GM23338 (cell line): Measurements from ENCODE around the gene IL1R1. TPM values are rescaled to one million over a fixed set of nuclear protein-coding genes. Genes with fewer than 3 reads are reported as not detected.

Source experiments
- ATAC-seq: fragments of 200-7000 bp; cut with Tn5 transposase; 3 replicates; pipeline ENCODE4 v1.9.1; 2020
- DNase-seq: peaks from one replicate; pipeline ENCODE4 v3.0.0-alpha.2; 2015; ENCODE audit warnings: low spot score
- H2AFZ ChIP-seq: fragments of 200-600 bp; sonication (generic); 2 replicates; pipeline ENCODE4 v1.8.0; 2016; ENCODE audit warnings: antibody characterized with exemption, mild to moderate bottlenecking, moderate library complexity
- H3F3A ChIP-seq: fragments of 200-600 bp; sonication (generic); replicated peaks from 2 replicates; pipeline ENCODE4 v1.8.0; 2017; ENCODE audit warnings: antibody characterized with exemption, mixed run types, low read depth
- H3K27ac ChIP-seq: fragments of 200-600 bp; sonication (generic); 2 replicates; pipeline ENCODE4 v1.6.1; 2016; ENCODE audit warnings: low read depth
- H3K27me3 ChIP-seq: fragments of 200-600 bp; sonication (generic); 2 replicates; pipeline ENCODE4 v1.8.0; 2016; ENCODE audit warnings: mild to moderate bottlenecking, mixed run types, moderate library complexity; ENCODE audit not compliant: insufficient read depth
- H3K36me3 ChIP-seq: fragments of 200-600 bp; sonication (generic); 2 replicates; pipeline ENCODE4 v1.8.0; 2016; ENCODE audit warnings: mild to moderate bottlenecking; ENCODE audit not compliant: insufficient read depth
- H3K4me1 ChIP-seq: fragments of 200-600 bp; sonication (generic); 2 replicates; pipeline ENCODE4 v1.8.0; 2016; ENCODE audit warnings: mild to moderate bottlenecking, moderate library complexity; ENCODE audit not compliant: insufficient read depth
- H3K4me2 ChIP-seq: fragments of 200-600 bp; sonication (generic); 2 replicates; pipeline ENCODE4 v1.7.1; 2017; ENCODE audit warnings: mixed run types
- H3K4me3 ChIP-seq: fragments of 200-600 bp; sonication (generic); 2 replicates; pipeline ENCODE4 v1.6.1; 2016; ENCODE audit warnings: mixed run types
- H3K79me2 ChIP-seq: fragments of 200-600 bp; sonication (generic); replicated peaks from 2 replicates; pipeline ENCODE4 v1.8.0; 2017; ENCODE audit warnings: mild to moderate bottlenecking; ENCODE audit not compliant: insufficient read depth
- H3K9me2 ChIP-seq: fragments of 200-600 bp; sonication (generic); 2 replicates; pipeline ENCODE4 v1.8.0; 2017; ENCODE audit not compliant: insufficient read depth
- H4K20me1 ChIP-seq: fragments of 200-600 bp; sonication (generic); replicated peaks from 2 replicates; pipeline ENCODE4 v1.8.0; 2017; ENCODE audit warnings: mild to moderate bottlenecking; ENCODE audit not compliant: insufficient read depth
- H3K27ac Mint-ChIP-seq: 2 replicates; pipeline ENCODE4 v1.8.0; 2020; ENCODE audit warnings: inconsistent platforms, mild to moderate bottlenecking, moderate library complexity, mixed read lengths
- H3K27me3 Mint-ChIP-seq: 3 replicates; pipeline ENCODE4 v1.8.0; 2022; ENCODE audit warnings: low read depth, mild to moderate bottlenecking, moderate library complexity, mixed read lengths, inconsistent platforms; ENCODE audit not compliant: insufficient read depth, poor library complexity
- H3K36me3 Mint-ChIP-seq: 3 replicates; pipeline ENCODE4 v1.8.0; 2021; ENCODE audit warnings: low read depth, mild to moderate bottlenecking, inconsistent platforms, moderate library complexity, mixed read lengths
- H3K4me1 Mint-ChIP-seq: 3 replicates; pipeline ENCODE4 v1.8.0; 2020; ENCODE audit warnings: mild to moderate bottlenecking, inconsistent platforms, mixed read lengths
- H3K4me3 Mint-ChIP-seq: 3 replicates; pipeline ENCODE4 v1.8.0; 2021; ENCODE audit warnings: moderate library complexity, mild to moderate bottlenecking, inconsistent platforms, mixed read lengths
- H3K9me3 Mint-ChIP-seq: 3 replicates; pipeline ENCODE4 v1.8.0; 2020; ENCODE audit warnings: moderate library complexity, mild to moderate bottlenecking, inconsistent platforms, mixed read lengths
- CREB1 ChIP-seq: fragments of 250-450 bp; sonication (Bioruptor Pico); IDR thresholded peaks from 2 replicates; pipeline ENCODE4 v1.5.0; 2020; ENCODE audit warnings: low read depth, mild to moderate bottlenecking, moderate library complexity
- EZH2 ChIP-seq: fragments of 200-600 bp; sonication (generic); IDR thresholded peaks from one replicate; pipeline ENCODE4 v1.8.0; 2017; ENCODE audit warnings: antibody characterized with exemption, mild to moderate bottlenecking, low read depth; ENCODE audit not compliant: unreplicated experiment
- EZH2phosphoT487 ChIP-seq: fragments of 200-600 bp; sonication (generic); IDR thresholded peaks from one replicate; pipeline ENCODE4 v1.8.1; 2018; ENCODE audit warnings: antibody characterized with exemption; ENCODE audit not compliant: unreplicated experiment
- JUNB ChIP-seq: IDR thresholded peaks from one replicate; pipeline ENCODE4 v1.6.1; 2016; ENCODE audit warnings: antibody characterized with exemption; ENCODE audit not compliant: unreplicated experiment
- NANOG ChIP-seq: IDR thresholded peaks from 2 replicates; pipeline ENCODE4 v1.6.1; 2016; ENCODE audit warnings: antibody characterized with exemption, borderline replicate concordance
- POLR2AphosphoS5 ChIP-seq: IDR thresholded peaks from 2 replicates; pipeline ENCODE4 v1.6.1; 2016; ENCODE audit warnings: antibody characterized with exemption, low read depth
- STAT1 ChIP-seq: IDR thresholded peaks from one replicate; pipeline ENCODE4 v1.6.1; 2016; ENCODE audit warnings: antibody characterized with exemption; ENCODE audit not compliant: unreplicated experiment
- ZNF114 ChIP-seq: fragments of 250-450 bp; sonication (Bioruptor Pico); IDR thresholded peaks from 2 replicates; pipeline ENCODE4 v1.5.0; 2020; ENCODE audit warnings: mild to moderate bottlenecking, moderate library complexity
- ZNF331 ChIP-seq: fragments of 250-450 bp; sonication (Bioruptor Pico); IDR thresholded peaks from 2 replicates; pipeline ENCODE4 v1.5.0; 2020; ENCODE audit warnings: low read depth, mild to moderate bottlenecking, moderate library complexity
- polyA plus RNA-seq: library from polyadenylated mRNA; unstranded; fragments of >200 nt; fragmentation: Nextera tagmentation; extraction: Ambion mirVana; gene quantifications from 2 replicates; pipeline ENCODE4 v1.2.1, GENCODE V29; 2016
- total RNA-seq: library from RNA; depleted of rRNA; stranded (reverse); fragments of >200 nt; shearing (Covaris generic); gene quantifications from 2 replicates; pipeline ENCODE4 v1.2.3, GENCODE V29; 2014
- TF ChIP-seq, protein P1 (sequence below): IDR thresholded peaks from one replicate; pipeline ENCODE4 v1.6.1; 2018; ENCODE audit warnings: antibody characterized with exemption; ENCODE audit not compliant: unreplicated experiment
- TF ChIP-seq, protein P2 (sequence below): IDR thresholded peaks from 2 replicates; pipeline ENCODE4 v1.6.1; 2016; ENCODE audit warnings: antibody characterized with exemption
- TF ChIP-seq, protein P3 (sequence below): fragments of 250-450 bp; sonication (Bioruptor Pico); IDR thresholded peaks from 2 replicates; pipeline ENCODE4 v1.5.0; 2020; ENCODE audit warnings: mild to moderate bottlenecking, moderate library complexity
- TF ChIP-seq, protein P4 (sequence below), 2 experiments: fragments of 200-600 bp in 1 of 2; sonication (generic) in 1 of 2; conservative IDR thresholded peaks; 2 replicates each; pipeline versions ENCODE4 v1.5.1 to v1.6.1; 2016 to 2017; ENCODE audit warnings: antibody characterized with exemption in 2 of 2, low read depth in 2 of 2, mild to moderate bottlenecking in 2 of 2, moderate library complexity in 1 of 2

IL1R1 gene
- total and polyA plus RNA-seq, 2 experiments from 2014 or later = 0.17 TPM; not detected in 1

DNA sequence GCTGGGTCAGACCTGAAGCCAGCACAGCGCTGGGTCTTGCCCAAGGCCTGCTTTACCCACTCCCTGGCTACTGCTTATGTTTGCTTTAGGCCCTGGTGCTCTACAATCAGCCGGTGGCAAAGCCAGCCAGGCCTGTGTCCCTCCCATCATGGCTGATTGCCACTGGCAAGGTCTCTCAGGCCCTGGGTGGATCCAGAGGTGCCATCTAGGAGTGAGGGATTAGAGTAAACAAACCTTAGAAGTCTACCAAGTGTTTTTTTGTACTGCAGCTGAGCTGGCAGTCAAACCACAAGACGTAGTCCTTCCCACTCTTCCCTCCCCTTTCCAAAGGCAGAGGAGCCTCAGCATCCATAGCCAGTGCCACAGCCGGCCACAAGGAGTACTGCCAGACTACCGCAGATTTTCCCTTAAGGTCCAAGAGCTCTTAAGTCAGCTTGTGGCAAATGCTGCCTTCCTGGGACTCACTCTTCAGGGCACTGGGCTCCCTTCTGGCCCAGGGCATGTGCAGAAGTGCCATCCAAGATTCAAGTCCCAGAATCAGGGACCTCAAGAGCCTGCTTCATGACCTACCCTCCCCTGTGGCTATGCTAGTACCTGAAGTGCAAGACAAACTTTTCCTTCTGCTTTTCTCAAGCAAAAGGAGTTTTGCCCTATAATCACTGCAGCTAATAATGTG lies 64.3 kb downstream of the IL1R1 start:
- H4K20me1 ChIP-seq = no peaks in the 10 kb centered on the region
- H3K4me3 ChIP-seq = no peak overlapping the region
- H3K79me2 ChIP-seq = no peaks in the 10 kb centered on the region
- H3K27ac Mint-ChIP-seq = no peak overlapping the region
- no peak overlapping the region for H3K4me2 ChIP-seq
- ATAC-seq (no peak), DNase-seq (peak; percentile 18)
- no peak overlapping the region for H3K27ac ChIP-seq
- no peaks in the 10 kb centered on the region for H3K27me3 ChIP-seq
- no peaks in the 10 kb centered on the region; the same call in 1 of the 2 replicates for H3K9me2 ChIP-seq
- H2AFZ ChIP-seq = no peak overlapping the region; the same call in 1 of the 2 replicates
- TF ChIP-seq EZH2phosphoT487 = no peak
- no peak for TF ChIP-seq ZNF331 (CRISPR knock-in tag)
- TF ChIP-seq, protein P1, sequence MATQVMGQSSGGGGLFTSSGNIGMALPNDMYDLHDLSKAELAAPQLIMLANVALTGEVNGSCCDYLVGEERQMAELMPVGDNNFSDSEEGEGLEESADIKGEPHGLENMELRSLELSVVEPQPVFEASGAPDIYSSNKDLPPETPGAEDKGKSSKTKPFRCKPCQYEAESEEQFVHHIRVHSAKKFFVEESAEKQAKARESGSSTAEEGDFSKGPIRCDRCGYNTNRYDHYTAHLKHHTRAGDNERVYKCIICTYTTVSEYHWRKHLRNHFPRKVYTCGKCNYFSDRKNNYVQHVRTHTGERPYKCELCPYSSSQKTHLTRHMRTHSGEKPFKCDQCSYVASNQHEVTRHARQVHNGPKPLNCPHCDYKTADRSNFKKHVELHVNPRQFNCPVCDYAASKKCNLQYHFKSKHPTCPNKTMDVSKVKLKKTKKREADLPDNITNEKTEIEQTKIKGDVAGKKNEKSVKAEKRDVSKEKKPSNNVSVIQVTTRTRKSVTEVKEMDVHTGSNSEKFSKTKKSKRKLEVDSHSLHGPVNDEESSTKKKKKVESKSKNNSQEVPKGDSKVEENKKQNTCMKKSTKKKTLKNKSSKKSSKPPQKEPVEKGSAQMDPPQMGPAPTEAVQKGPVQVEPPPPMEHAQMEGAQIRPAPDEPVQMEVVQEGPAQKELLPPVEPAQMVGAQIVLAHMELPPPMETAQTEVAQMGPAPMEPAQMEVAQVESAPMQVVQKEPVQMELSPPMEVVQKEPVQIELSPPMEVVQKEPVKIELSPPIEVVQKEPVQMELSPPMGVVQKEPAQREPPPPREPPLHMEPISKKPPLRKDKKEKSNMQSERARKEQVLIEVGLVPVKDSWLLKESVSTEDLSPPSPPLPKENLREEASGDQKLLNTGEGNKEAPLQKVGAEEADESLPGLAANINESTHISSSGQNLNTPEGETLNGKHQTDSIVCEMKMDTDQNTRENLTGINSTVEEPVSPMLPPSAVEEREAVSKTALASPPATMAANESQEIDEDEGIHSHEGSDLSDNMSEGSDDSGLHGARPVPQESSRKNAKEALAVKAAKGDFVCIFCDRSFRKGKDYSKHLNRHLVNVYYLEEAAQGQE = no peak
- TF ChIP-seq POLR2AphosphoS5 = no peak
- TF ChIP-seq, protein P2, sequence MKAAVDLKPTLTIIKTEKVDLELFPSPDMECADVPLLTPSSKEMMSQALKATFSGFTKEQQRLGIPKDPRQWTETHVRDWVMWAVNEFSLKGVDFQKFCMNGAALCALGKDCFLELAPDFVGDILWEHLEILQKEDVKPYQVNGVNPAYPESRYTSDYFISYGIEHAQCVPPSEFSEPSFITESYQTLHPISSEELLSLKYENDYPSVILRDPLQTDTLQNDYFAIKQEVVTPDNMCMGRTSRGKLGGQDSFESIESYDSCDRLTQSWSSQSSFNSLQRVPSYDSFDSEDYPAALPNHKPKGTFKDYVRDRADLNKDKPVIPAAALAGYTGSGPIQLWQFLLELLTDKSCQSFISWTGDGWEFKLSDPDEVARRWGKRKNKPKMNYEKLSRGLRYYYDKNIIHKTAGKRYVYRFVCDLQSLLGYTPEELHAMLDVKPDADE = no peak
- TF ChIP-seq NANOG = no peak
- TF ChIP-seq CREB1 (CRISPR knock-in tag) = no peak
- no peak for TF ChIP-seq ZNF114 (CRISPR knock-in tag)
- TF ChIP-seq, protein P3, sequence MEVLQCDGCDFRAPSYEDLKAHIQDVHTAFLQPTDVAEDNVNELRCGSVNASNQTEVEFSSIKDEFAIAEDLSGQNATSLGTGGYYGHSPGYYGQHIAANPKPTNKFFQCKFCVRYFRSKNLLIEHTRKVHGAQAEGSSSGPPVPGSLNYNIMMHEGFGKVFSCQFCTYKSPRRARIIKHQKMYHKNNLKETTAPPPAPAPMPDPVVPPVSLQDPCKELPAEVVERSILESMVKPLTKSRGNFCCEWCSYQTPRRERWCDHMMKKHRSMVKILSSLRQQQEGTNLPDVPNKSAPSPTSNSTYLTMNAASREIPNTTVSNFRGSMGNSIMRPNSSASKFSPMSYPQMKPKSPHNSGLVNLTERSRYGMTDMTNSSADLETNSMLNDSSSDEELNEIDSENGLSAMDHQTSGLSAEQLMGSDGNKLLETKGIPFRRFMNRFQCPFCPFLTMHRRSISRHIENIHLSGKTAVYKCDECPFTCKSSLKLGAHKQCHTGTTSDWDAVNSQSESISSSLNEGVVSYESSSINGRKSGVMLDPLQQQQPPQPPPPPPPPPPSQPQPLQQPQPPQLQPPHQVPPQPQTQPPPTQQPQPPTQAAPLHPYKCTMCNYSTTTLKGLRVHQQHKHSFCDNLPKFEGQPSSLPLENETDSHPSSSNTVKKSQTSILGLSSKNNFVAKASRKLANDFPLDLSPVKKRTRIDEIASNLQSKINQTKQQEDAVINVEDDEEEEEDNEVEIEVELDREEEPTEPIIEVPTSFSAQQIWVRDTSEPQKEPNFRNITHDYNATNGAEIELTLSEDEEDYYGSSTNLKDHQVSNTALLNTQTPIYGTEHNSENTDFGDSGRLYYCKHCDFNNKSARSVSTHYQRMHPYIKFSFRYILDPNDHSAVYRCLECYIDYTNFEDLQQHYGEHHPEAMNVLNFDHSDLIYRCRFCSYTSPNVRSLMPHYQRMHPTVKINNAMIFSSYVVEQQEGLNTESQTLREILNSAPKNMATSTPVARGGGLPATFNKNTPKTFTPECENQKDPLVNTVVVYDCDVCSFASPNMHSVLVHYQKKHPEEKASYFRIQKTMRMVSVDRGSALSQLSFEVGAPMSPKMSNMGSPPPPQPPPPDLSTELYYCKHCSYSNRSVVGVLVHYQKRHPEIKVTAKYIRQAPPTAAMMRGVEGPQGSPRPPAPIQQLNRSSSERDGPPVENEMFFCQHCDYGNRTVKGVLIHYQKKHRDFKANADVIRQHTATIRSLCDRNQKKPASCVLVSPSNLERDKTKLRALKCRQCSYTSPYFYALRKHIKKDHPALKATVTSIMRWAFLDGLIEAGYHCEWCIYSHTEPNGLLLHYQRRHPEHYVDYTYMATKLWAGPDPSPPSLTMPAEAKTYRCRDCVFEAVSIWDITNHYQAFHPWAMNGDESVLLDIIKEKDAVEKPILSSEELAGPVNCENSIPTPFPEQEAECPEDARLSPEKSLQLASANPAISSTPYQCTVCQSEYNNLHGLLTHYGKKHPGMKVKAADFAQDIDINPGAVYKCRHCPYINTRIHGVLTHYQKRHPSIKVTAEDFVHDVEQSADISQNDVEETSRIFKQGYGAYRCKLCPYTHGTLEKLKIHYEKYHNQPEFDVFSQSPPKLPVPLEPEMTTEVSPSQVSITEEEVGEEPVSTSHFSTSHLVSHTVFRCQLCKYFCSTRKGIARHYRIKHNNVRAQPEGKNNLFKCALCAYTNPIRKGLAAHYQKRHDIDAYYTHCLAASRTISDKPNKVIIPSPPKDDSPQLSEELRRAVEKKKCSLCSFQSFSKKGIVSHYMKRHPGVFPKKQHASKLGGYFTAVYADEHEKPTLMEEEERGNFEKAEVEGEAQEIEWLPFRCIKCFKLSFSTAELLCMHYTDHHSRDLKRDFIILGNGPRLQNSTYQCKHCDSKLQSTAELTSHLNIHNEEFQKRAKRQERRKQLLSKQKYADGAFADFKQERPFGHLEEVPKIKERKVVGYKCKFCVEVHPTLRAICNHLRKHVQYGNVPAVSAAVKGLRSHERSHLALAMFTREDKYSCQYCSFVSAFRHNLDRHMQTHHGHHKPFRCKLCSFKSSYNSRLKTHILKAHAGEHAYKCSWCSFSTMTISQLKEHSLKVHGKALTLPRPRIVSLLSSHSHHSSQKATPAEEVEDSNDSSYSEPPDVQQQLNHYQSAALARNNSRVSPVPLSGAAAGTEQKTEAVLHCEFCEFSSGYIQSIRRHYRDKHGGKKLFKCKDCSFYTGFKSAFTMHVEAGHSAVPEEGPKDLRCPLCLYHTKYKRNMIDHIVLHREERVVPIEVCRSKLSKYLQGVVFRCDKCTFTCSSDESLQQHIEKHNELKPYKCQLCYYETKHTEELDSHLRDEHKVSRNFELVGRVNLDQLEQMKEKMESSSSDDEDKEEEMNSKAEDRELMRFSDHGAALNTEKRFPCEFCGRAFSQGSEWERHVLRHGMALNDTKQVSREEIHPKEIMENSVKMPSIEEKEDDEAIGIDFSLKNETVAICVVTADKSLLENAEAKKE (CRISPR knock-in tag) = no peak
- no peak for TF ChIP-seq EZH2
- TF ChIP-seq STAT1 = no peak
- TF ChIP-seq, protein P4, sequence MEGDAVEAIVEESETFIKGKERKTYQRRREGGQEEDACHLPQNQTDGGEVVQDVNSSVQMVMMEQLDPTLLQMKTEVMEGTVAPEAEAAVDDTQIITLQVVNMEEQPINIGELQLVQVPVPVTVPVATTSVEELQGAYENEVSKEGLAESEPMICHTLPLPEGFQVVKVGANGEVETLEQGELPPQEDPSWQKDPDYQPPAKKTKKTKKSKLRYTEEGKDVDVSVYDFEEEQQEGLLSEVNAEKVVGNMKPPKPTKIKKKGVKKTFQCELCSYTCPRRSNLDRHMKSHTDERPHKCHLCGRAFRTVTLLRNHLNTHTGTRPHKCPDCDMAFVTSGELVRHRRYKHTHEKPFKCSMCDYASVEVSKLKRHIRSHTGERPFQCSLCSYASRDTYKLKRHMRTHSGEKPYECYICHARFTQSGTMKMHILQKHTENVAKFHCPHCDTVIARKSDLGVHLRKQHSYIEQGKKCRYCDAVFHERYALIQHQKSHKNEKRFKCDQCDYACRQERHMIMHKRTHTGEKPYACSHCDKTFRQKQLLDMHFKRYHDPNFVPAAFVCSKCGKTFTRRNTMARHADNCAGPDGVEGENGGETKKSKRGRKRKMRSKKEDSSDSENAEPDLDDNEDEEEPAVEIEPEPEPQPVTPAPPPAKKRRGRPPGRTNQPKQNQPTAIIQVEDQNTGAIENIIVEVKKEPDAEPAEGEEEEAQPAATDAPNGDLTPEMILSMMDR (conservative IDR thresholded peaks at IDR 0.05; ENCODE audit: low read depth in 2 of 2) = no peak
- TF ChIP-seq JUNB = no peak
- H3F3A ChIP-seq = no peaks in the 10 kb centered on the region
- H3K4me1 ChIP-seq = no peaks in the 10 kb centered on the region
- no peaks in the 10 kb centered on the region for H3K36me3 Mint-ChIP-seq
- H3K9me3 Mint-ChIP-seq = peaks cover 5% of the 10 kb centered on the region; the same call in 1 of the 3 replicates
- H3K4me1 Mint-ChIP-seq = no peaks in the 10 kb centered on the region
- peaks cover 4% of the 10 kb centered on the region for H3K27me3 Mint-ChIP-seq
- H3K4me3 Mint-ChIP-seq = no peak overlapping the region
- H3K36me3 ChIP-seq = no peaks in the 10 kb centered on the region
